NB4 (cell line): ENCODE measurements around the gene CPE.

Experiments
- DNase-seq: peaks from one replicate; pipeline ENCODE4 v3.0.0; 2010; ENCODE audit warnings: low read depth
- H3K4me3 ChIP-seq: one replicate; pipeline ENCODE4 v1.5.1; 2011; ENCODE audit warnings: mild to moderate bottlenecking, low read depth, low read length, moderate library complexity
- MYC ChIP-seq: IDR thresholded peaks from 2 replicates; pipeline ENCODE4 v1.6.1; 2011; ENCODE audit warnings: low read depth, low read length
- POLR2A ChIP-seq: IDR thresholded peaks from 2 replicates; pipeline ENCODE4 v1.6.1; 2011; ENCODE audit warnings: mild to moderate bottlenecking; ENCODE audit not compliant: insufficient read length; ENCODE audit errors: extremely low read depth
- TF ChIP-seq, protein P1 (sequence below): IDR thresholded peaks from 2 replicates; pipeline ENCODE4 v1.6.1; 2011; ENCODE audit warnings: low read depth, low read length
- TF ChIP-seq, protein P2 (sequence below): IDR thresholded peaks from one replicate; pipeline ENCODE4 v1.5.1; 2012; ENCODE audit warnings: low read depth, low read length

Gene CPE

DNA sequence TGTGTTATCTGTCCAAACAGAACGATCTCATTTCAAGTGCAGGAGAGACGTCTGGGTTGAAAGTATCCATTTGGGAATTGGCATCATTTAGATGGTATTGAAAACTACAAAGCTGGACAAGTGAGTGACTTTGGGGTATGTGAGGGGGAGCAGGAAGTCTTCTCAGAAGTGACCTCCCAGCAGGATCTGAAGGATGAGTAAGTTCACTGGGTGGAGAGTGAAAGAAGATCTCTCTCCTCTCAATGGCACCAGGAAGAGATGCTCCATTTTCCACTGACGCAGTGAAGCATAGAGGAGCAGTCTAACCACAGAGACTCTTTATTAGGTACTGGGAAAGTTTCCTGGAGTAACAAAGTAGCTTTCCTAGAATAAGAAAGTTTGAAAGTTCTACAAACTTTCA lies 161.0 kb downstream of the CPE start:
- no peak for DNase-seq
- TF ChIP-seq MYC (no peak), POLR2A (no peak)
- TF ChIP-seq, protein P1, sequence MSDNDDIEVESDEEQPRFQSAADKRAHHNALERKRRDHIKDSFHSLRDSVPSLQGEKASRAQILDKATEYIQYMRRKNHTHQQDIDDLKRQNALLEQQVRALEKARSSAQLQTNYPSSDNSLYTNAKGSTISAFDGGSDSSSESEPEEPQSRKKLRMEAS: no peak
- H3K4me3 ChIP-seq: no peak overlapping the region

DNA sequence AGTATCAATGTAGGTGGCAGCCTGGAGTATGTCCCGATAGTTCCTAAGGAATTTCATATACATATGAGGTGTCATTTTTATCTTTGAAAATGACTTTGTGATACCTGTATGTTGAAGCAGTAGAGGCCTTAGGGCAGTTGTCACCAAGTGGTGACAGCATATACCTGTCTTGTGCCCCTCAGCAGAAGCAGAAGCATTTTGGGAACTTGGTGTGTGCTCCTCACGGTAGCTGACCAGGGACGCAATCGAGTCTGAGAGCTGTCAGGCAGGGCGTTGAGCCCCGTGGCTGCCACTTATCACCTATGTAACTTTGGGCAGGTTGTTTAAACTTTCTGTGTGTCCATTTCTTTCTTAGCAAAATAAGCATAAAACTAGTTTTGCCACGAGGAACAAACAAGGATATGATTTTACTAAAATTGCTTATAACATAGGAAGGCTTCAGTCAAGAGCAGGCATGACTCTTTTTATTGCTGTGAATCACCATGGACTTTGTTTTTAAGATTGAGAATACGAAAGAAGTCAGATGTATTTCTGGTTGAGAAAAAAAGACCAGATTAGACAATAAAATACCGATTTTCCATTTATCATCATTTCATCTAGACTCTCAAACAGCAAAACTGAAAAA lies 161.5 kb downstream of the CPE start:
- H3K4me3 ChIP-seq: no peak overlapping the region
- DNase-seq: no peak
- TF ChIP-seq, protein P2, sequence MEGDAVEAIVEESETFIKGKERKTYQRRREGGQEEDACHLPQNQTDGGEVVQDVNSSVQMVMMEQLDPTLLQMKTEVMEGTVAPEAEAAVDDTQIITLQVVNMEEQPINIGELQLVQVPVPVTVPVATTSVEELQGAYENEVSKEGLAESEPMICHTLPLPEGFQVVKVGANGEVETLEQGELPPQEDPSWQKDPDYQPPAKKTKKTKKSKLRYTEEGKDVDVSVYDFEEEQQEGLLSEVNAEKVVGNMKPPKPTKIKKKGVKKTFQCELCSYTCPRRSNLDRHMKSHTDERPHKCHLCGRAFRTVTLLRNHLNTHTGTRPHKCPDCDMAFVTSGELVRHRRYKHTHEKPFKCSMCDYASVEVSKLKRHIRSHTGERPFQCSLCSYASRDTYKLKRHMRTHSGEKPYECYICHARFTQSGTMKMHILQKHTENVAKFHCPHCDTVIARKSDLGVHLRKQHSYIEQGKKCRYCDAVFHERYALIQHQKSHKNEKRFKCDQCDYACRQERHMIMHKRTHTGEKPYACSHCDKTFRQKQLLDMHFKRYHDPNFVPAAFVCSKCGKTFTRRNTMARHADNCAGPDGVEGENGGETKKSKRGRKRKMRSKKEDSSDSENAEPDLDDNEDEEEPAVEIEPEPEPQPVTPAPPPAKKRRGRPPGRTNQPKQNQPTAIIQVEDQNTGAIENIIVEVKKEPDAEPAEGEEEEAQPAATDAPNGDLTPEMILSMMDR: no peak
- TF ChIP-seq, protein P1: no peak
- TF ChIP-seq MYC (no peak), POLR2A (no peak)

DNA sequence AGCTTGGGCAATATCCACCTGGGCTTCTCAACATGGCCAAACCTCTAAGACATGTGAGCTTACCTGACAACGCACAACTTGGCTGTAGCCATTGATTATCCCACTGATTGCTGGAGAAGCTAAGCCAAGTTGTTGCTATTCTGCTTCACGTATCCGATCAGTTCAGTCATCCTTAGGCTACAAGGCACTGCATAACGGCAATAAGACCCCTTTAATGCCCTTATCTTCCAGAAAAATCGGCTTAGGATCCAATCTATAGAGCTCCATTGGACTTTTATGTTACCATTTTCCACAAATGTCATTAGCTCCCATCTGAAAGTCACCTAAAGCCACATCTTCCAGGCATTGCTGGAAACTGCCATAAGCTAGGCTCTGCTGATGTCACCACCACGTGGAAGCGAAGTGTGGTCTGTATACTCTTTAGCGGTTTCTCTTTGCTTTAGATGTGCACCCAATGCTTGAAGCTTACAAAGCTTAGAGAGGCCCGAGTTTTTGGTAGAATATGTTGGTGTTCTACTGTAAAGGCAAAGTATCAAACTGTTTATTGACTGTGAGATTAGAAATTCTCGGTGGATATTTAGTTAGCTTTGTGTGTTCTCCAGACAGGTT lies 163.1 kb downstream of the CPE start:
- no peak overlapping the region for H3K4me3 ChIP-seq
- TF ChIP-seq, protein P2: no peak
- TF ChIP-seq MYC (no peak), POLR2A (no peak)
- TF ChIP-seq, protein P1: no peak
- peak; percentile 7 for DNase-seq

DNA sequence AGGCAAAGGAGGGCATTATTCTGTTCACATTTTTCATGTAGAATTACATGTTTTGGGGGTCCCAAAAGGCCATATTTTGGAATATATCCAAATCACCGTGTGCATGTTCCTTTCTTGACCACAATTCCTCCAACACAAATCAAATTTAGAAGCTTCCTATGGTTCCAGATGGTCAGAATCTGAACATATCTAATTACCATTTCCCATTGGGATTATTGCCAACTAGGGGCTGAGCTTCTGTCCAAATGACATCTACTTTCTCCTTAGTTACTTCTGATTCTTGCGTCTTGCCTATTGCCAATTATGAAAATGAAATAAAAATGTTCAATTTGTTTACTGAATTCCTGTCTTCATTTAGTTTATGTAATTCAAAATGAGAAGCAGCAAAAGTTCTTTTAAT lies 163.7 kb downstream of the CPE start:
- TF ChIP-seq, protein P1: no peak
- TF ChIP-seq MYC: no peak
- DNase-seq: no peak
- no peak overlapping the region for H3K4me3 ChIP-seq
